ENCODE data around the gene UBE3A.
"Not testable (repeated sequence)": the region's sequence is repeated elsewhere in the genome, so short reads cannot be mapped to it uniquely, and the experiment has no call there.

UBE3A gene

GRCh38 chr15:25439369-25439836, 579 bp upstream of the UBE3A start:
- DNase-seq (ENCODE audit: low read depth in 1 of 2, low spot score in 1 of 2), result peak in 1 of 2 donors; percentile 6

- DNase-seq (ENCODE audit: low read depth in 1 of 2, low spot score in 1 of 2), result peak; percentile 17 to 30
These were observed 835 bp downstream of the UBE3A start for GRCh38 chr15:25437777-25438600.

- no peak for DNase-seq (ENCODE audit: low read depth in 1 of 2, low spot score in 1 of 2)
These were observed 2.1 kb downstream of the UBE3A start for GRCh38 chr15:25436707-25437106.

GRCh38 chr15:25435474-25436243, 3.2 kb downstream of the UBE3A start:
- DNase-seq (ENCODE audit: low read depth in 1 of 2, low spot score in 1 of 2), result no peak

- DNase-seq (ENCODE audit: low read depth in 1 of 2, low spot score in 1 of 2), result no peak
These were observed 5.5 kb downstream of the UBE3A start for GRCh38 chr15:25433118-25433865.

- DNase-seq (ENCODE audit: low read depth in 1 of 2, low spot score in 1 of 2), result no peak
These were observed 6.8 kb downstream of the UBE3A start for GRCh38 chr15:25431836-25432561.

GRCh38 chr15:25427861-25428260, 11.0 kb downstream of the UBE3A start:
- no peak for DNase-seq (ENCODE audit: low read depth in 1 of 2, low spot score in 1 of 2)

- DNase-seq (ENCODE audit: low read depth in 1 of 2, low spot score in 1 of 2), result no peak
These were observed 11.8 kb downstream of the UBE3A start for GRCh38 chr15:25426896-25427610.

GRCh38 chr15:25424073-25424472, 14.8 kb downstream of the UBE3A start:
- no peak for DNase-seq (ENCODE audit: low read depth in 1 of 2, low spot score in 1 of 2)

- DNase-seq (ENCODE audit: low read depth in 1 of 2, low spot score in 1 of 2), result no peak
These were observed 16.8 kb downstream of the UBE3A start for GRCh38 chr15:25422021-25422420.

- no peak for DNase-seq (ENCODE audit: low read depth in 1 of 2, low spot score in 1 of 2)
These were observed 20.6 kb downstream of the UBE3A start for GRCh38 chr15:25418202-25418601.

- DNase-seq (ENCODE audit: low read depth in 1 of 2, low spot score in 1 of 2), result no peak
These were observed 21.2 kb downstream of the UBE3A start for GRCh38 chr15:25417604-25418003.

- no peak for DNase-seq (ENCODE audit: low read depth in 1 of 2, low spot score in 1 of 2)
These were observed 22.1 kb downstream of the UBE3A start for GRCh38 chr15:25416693-25417092.

GRCh38 chr15:25415707-25416106, 23.1 kb downstream of the UBE3A start:
- no peak for DNase-seq (ENCODE audit: low read depth in 1 of 2, low spot score in 1 of 2)

- no peak for DNase-seq (ENCODE audit: low read depth in 1 of 2, low spot score in 1 of 2)
These were observed 23.6 kb downstream of the UBE3A start for GRCh38 chr15:25415217-25415616.

GRCh38 chr15:25410649-25411048, 28.2 kb downstream of the UBE3A start:
- no peak for DNase-seq (ENCODE audit: low read depth in 1 of 2, low spot score in 1 of 2)

GRCh38 chr15:25409731-25410130, 29.1 kb downstream of the UBE3A start:
- not testable (repeated sequence) for DNase-seq (ENCODE audit: low read depth in 1 of 2, low spot score in 1 of 2)

GRCh38 chr15:25408929-25409328, 29.9 kb downstream of the UBE3A start:
- no peak for DNase-seq (ENCODE audit: low read depth in 1 of 2, low spot score in 1 of 2)

- DNase-seq (ENCODE audit: low read depth in 1 of 2, low spot score in 1 of 2), result no peak
These were observed 30.4 kb downstream of the UBE3A start for GRCh38 chr15:25408428-25408827.

GRCh38 chr15:25407950-25408349, 30.9 kb downstream of the UBE3A start:
- no peak for DNase-seq (ENCODE audit: low read depth in 1 of 2, low spot score in 1 of 2)
